GM18526 (cell line): Measurements from ENCODE around the gene MMP24OS.

ENCODE experiments used
- POLR2A ChIP-seq: IDR thresholded peaks from 3 replicates; pipeline ENCODE4 v1.6.1; 2011; ENCODE audit not compliant: insufficient read length; ENCODE audit errors: extremely low read depth

The MMP24OS gene

GRCh38 chr20:35297155-35297554, 19.2 kb upstream of the MMP24OS start:
- TF ChIP-seq POLR2A: no peak

- no peak for TF ChIP-seq POLR2A
These were observed 18.2 kb upstream of the MMP24OS start for GRCh38 chr20:35296101-35296554.

- no peak for TF ChIP-seq POLR2A
These were observed 17.8 kb upstream of the MMP24OS start for GRCh38 chr20:35295674-35296073.

GRCh38 chr20:35295058-35295457, 17.1 kb upstream of the MMP24OS start:
- no peak for TF ChIP-seq POLR2A

GRCh38 chr20:35294293-35294685, 16.4 kb upstream of the MMP24OS start:
- TF ChIP-seq POLR2A: no peak

GRCh38 chr20:35293303-35294292, 15.7 kb upstream of the MMP24OS start:
- no peak for TF ChIP-seq POLR2A

- TF ChIP-seq POLR2A: no peak
These were observed 14.8 kb upstream of the MMP24OS start for GRCh38 chr20:35292504-35293285.

GRCh38 chr20:35291654-35292503, 14.0 kb upstream of the MMP24OS start, which contains the start of gene FAM83C:
TSS of gene FAM83C (minus strand) at chr20:35292425. CDS start at chr20:35292304, 121 bp downstream.
- TF ChIP-seq POLR2A: no peak

- no peak for TF ChIP-seq POLR2A
These were observed 13.0 kb upstream of the MMP24OS start for GRCh38 chr20:35290887-35291417.

GRCh38 chr20:35290186-35290886, 12.4 kb upstream of the MMP24OS start:
- no peak for TF ChIP-seq POLR2A

GRCh38 chr20:35288325-35289060, 10.6 kb upstream of the MMP24OS start:
- TF ChIP-seq POLR2A: no peak

- TF ChIP-seq POLR2A: no peak
These were observed 9.8 kb upstream of the MMP24OS start for GRCh38 chr20:35287509-35288324.
